NB4 (cell line): ENCODE results near the gene CALD1.

Source experiments
- DNase-seq: peaks from one replicate; pipeline ENCODE4 v3.0.0; 2010; ENCODE audit warnings: low read depth
- H3K4me3 ChIP-seq: one replicate; pipeline ENCODE4 v1.5.1; 2011; ENCODE audit warnings: mild to moderate bottlenecking, low read depth, low read length, moderate library complexity
- MYC ChIP-seq: IDR thresholded peaks from 2 replicates; pipeline ENCODE4 v1.6.1; 2011; ENCODE audit warnings: low read depth, low read length
- POLR2A ChIP-seq: IDR thresholded peaks from 2 replicates; pipeline ENCODE4 v1.6.1; 2011; ENCODE audit warnings: mild to moderate bottlenecking; ENCODE audit not compliant: insufficient read length; ENCODE audit errors: extremely low read depth
- TF ChIP-seq, protein P1 (sequence below): IDR thresholded peaks from one replicate; pipeline ENCODE4 v1.5.1; 2012; ENCODE audit warnings: low read depth, low read length
- TF ChIP-seq, protein P2 (sequence below): IDR thresholded peaks from 2 replicates; pipeline ENCODE4 v1.6.1; 2011; ENCODE audit warnings: low read depth, low read length

CALD1 gene

DNA sequence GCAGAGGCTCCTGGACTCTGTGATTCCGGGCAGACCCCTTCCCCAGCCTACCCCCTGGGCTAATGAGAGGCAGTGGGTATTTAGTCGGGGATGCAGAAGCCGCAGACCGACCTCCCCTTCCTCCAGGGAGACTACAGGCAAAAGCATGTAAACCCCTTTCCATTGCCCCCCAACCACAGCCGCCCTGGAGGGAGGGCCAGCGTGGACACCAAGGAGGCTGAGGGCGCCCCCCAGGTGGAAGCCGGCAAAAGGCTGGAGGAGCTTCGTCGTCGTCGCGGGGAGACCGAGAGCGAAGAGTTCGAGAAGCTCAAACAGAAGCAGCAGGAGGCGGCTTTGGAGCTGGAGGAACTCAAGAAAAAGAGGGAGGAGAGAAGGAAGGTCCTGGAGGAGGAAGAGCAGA lies 167.9 kb downstream of the CALD1 start:
- no peak for DNase-seq
- TF ChIP-seq, protein P1, sequence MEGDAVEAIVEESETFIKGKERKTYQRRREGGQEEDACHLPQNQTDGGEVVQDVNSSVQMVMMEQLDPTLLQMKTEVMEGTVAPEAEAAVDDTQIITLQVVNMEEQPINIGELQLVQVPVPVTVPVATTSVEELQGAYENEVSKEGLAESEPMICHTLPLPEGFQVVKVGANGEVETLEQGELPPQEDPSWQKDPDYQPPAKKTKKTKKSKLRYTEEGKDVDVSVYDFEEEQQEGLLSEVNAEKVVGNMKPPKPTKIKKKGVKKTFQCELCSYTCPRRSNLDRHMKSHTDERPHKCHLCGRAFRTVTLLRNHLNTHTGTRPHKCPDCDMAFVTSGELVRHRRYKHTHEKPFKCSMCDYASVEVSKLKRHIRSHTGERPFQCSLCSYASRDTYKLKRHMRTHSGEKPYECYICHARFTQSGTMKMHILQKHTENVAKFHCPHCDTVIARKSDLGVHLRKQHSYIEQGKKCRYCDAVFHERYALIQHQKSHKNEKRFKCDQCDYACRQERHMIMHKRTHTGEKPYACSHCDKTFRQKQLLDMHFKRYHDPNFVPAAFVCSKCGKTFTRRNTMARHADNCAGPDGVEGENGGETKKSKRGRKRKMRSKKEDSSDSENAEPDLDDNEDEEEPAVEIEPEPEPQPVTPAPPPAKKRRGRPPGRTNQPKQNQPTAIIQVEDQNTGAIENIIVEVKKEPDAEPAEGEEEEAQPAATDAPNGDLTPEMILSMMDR: no peak
- TF ChIP-seq, protein P2, sequence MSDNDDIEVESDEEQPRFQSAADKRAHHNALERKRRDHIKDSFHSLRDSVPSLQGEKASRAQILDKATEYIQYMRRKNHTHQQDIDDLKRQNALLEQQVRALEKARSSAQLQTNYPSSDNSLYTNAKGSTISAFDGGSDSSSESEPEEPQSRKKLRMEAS: no peak
- no peak for TF ChIP-seq MYC
- TF ChIP-seq POLR2A: no peak
- H3K4me3 ChIP-seq: no peak overlapping the region

DNA sequence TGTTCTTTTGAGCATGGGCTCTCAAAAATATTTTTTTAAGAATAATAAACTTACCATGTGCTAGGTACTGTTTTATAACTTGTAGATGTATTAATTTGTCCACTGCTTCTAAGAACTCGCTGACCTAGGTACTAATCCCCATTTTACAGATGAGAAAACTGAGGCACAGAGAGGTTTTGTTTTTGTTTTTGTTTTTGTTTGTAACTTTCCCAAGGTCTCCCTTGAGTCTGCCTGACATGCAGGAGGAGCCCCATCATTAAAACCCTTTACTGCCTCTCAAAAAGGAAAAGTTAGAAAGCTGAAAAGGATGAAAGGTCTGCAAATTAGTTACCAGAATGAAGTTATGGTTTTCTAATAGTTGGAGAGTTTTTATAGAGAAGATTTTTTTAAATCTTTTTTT lies 168.4 kb downstream of the CALD1 start:
- H3K4me3 ChIP-seq: no peak overlapping the region
- no peak for DNase-seq
- TF ChIP-seq, protein P2: no peak
- TF ChIP-seq, protein P1: no peak
- TF ChIP-seq POLR2A (no peak), MYC (no peak)

DNA sequence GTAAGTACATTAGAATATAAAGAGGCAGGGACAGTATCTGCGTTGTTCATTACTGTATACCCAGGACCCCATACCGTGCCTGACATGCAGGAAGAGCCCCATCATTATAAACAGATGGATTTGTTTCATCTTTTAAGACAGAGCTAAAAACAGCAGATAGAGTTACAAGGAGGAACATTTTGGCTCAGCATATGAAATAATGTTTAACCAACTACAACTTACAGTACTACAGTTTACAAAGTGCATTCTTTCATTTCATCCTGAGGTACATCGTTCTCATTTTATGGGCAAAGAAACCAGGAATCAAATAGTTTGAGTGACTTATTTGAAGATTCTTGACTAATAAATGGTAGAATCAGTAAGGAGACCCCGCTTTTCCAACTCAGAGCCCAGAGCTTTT lies 168.8 kb downstream of the CALD1 start:
- TF ChIP-seq, protein P1: no peak
- TF ChIP-seq MYC (no peak), POLR2A (no peak)
- TF ChIP-seq, protein P2: no peak
- no peak for DNase-seq
- H3K4me3 ChIP-seq: no peak overlapping the region

DNA sequence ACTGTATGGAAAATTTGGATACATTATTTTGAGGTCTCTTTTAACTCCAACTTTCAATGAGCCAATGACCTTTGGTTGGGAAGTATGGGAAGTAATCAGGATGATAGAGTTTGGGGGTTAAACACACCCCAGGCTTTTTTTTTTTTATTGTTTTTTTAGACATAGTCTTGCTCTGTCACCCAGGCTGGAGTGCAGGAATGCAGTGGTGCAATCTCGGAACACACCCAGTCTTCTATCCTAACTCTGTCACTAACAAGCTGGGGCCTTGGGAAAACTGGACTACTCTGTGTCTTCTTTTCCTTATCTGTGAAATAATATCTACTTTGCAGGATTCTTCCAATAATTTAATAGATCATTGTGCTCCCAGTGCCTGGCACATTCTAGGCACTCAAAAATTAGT lies 169.3 kb downstream of the CALD1 start:
- no peak overlapping the region for H3K4me3 ChIP-seq
- no peak for TF ChIP-seq MYC
- TF ChIP-seq, protein P2: no peak
- TF ChIP-seq POLR2A: no peak
- TF ChIP-seq, protein P1: no peak
- no peak for DNase-seq

DNA sequence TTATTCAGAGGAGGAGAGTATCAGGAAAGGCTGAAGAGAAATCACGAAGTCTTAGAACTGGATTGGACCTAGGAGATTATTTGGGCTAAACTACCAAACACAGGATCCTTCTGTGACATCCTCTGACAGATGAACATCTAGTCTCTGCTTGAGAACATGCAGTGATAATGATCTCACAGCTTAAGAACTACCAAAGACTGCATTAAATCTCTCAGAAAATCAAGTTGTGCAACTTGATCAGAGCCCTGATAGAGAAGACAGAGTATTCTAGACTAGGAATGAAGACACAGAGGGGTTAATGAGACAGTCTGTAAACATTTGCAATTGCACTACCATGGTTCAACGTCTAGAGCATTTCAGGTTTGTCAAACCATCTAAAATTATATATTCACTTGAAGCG lies 169.7 kb downstream of the CALD1 start:
- DNase-seq: no peak
- no peak for TF ChIP-seq POLR2A
- TF ChIP-seq MYC: no peak

DNA sequence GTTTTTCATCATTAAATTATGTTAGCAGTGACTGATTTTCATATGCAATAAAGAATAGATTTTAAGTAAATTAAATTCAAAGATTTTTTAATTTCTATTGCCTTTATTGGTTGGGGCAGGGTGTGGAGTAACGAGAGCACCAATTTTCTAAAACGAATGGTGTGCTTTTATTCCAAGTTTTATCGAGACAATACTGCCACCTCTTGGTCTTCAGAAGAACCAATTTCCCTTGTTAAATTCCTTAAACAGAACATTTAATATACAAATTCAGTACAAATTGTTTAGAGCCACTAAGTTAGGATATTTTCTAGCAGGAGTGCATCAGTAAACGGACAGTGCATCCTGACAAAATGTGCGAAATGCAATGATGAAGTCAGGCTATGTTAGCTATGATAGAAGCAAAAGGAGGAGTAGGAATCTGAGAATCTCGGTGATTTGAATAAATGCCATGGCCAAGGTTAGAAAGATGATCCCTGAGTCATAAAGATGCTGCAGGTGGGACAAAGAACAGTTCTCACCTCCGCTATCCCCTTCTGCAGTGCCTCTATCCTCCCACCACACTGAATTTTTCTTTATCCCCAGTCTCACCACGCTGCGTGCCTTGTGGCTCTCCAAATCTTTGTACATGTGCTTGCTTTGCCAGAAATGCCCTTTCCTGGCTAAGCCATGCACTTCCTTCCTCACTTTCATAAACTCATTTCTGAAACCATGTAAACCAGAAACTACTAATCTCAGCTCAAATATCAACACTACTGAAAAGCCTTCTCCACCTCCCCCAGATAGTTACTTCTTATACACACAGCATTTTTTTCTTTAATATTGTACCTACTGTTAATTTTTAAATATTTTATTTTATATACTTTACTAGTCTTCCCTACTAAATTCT lies 175.0 kb downstream of the CALD1 start:
- H3K4me3 ChIP-seq: no peak overlapping the region
- no peak for TF ChIP-seq MYC
- TF ChIP-seq, protein P1: peak; percentile 47
- TF ChIP-seq, protein P2: no peak
- TF ChIP-seq POLR2A: no peak
- DNase-seq: peak; percentile 62

More for the DNA sequence above, 169.7 kb downstream of the CALD1 start:
- no peak overlapping the region for H3K4me3 ChIP-seq
